Natural killer cell treated with Interleukin-12 subunit alpha and Interleukin-12 subunit beta and Interleukin-15 and Interleukin-18, amount 100 ng/mL, for 72 hours (primary cell): Measurements from ENCODE around the gene DPCD. TPM values are rescaled to one million over a fixed set of nuclear protein-coding genes. Genes with fewer than 3 reads are reported as not detected.

Experiments used
- ATAC-seq, 2 donors: fragments of 150-1000 bp; cut with Tn5 transposase in 1 of 2; sonication (Bioruptor Pico), chemical (Tn5 transposase) in 1 of 2; 2 replicates each; pipeline ENCODE4 v1.10.0; 2021
- DNase-seq: peaks from one replicate; pipeline ENCODE4 v3.0.0; 2022; ENCODE audit warnings: low spot score
- H3K27ac Mint-ChIP-seq, 2 donors: 1 replicate in 1 of 2; 2 replicates in 1 of 2; pipeline ENCODE4 v1.8.0; 2022; ENCODE audit warnings: mixed read lengths in 2 of 2, mild to moderate bottlenecking in 1 of 2, moderate library complexity in 1 of 2
- H3K27me3 Mint-ChIP-seq, 2 donors: 1 replicate in 1 of 2; 2 replicates in 1 of 2; pipeline ENCODE4 v1.8.0; 2022; ENCODE audit warnings: mixed read lengths in 2 of 2
- H3K36me3 Mint-ChIP-seq: one replicate; pipeline ENCODE4 v1.8.0; 2022; ENCODE audit warnings: mixed read lengths
- H3K4me1 Mint-ChIP-seq, 2 donors: 1 replicate in 1 of 2; 2 replicates in 1 of 2; pipeline ENCODE4 v1.8.0; 2022; ENCODE audit warnings: low read depth in 2 of 2, mixed read lengths in 2 of 2, mild to moderate bottlenecking in 1 of 2
- H3K4me3 Mint-ChIP-seq: one replicate; pipeline ENCODE4 v1.8.0; 2022; ENCODE audit warnings: mixed read lengths
- H3K9me3 Mint-ChIP-seq: 2 replicates; pipeline ENCODE4 v1.8.0; 2022; ENCODE audit warnings: mixed read lengths
- total RNA-seq, 2 donors: library from RNA; stranded (reverse); gene quantifications; one replicate each; pipeline ENCODE4 v1.2.3, GENCODE V29; 2022

Gene DPCD
- total RNA-seq, 2 donors from 2014 or later, result 8.2 to 11.2 TPM

GRCh38 chr10:101658975-101659374 is 70.9 kb downstream of the DPCD start:
- DNase-seq, result no peak
- Mint-ChIP-seq H3K27me3 (no peaks in the 10 kb centered on the region), H3K4me1 (peaks cover 0 to 17% of the 10 kb centered on the region in 2 donors), H3K9me3 (no peaks in the 10 kb centered on the region), H3K4me3 (no peak overlapping the region), H3K27ac (no peak overlapping the region), H3K36me3 (peaks cover 5% of the 10 kb centered on the region)
- no peak for ATAC-seq

Other genes with a start within 250 kb of the DPCD start
- 10 to 100 TPM; 13.5 to 16.6 TPM for gene BTRC, start 234.2 kb upstream of the DPCD start, total RNA-seq
- 10 to 100 TPM; 27.6 to 37.3 TPM for gene POLL, start 64 bp upstream of the DPCD start, total RNA-seq
- gene FBXW4, start 106.8 kb downstream of the DPCD start, total RNA-seq, result 10 to 100 TPM; 45.5 to 52.3 TPM
- not detected for gene FGF8, start 187.8 kb downstream of the DPCD start, total RNA-seq
- 100 to 1,000 TPM in 1 of 2 donors, 10 to 100 TPM in 1; 52.5 to 157 TPM for gene NPM3, start 195.1 kb downstream of the DPCD start, total RNA-seq
- gene OGA, start 230.1 kb downstream of the DPCD start, total RNA-seq, result 100 to 1,000 TPM; 174 to 237 TPM